ENCODE measurements around the gene RBM47.

Gene RBM47

DNA sequence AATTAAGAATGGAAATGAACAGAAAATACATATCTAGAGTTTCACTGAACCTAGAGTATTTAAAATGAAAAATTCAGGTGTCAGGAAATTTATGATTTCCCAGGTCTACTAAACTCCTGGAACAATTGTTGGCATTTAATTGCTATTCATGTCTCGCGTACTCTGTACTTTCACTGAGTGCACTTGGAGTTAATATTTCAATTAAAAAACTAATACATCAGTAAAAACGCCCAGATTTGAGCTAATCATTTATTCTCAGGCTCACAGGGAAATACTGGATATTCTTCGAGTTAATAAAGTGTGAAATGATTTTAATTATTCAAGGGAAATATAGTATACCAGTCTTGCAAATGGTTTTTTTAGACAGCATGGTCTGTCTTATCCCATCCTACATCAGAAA is 168.6 kb downstream of the RBM47 start:
- no peaks in the 10 kb centered on the region for H4K20me1 ChIP-seq (ENCODE audit: insufficient read depth, low read length, poor library complexity, severe bottlenecking)
- H3K4me1 ChIP-seq (ENCODE audit: insufficient read depth, low read length, poor library complexity, severe bottlenecking) = no peaks in the 10 kb centered on the region
- TF ChIP-seq EZH2phosphoT487 (IDR thresholded peaks at IDR 0.05; ENCODE audit: borderline replicate concordance) = no peak
- TF ChIP-seq, protein P1, sequence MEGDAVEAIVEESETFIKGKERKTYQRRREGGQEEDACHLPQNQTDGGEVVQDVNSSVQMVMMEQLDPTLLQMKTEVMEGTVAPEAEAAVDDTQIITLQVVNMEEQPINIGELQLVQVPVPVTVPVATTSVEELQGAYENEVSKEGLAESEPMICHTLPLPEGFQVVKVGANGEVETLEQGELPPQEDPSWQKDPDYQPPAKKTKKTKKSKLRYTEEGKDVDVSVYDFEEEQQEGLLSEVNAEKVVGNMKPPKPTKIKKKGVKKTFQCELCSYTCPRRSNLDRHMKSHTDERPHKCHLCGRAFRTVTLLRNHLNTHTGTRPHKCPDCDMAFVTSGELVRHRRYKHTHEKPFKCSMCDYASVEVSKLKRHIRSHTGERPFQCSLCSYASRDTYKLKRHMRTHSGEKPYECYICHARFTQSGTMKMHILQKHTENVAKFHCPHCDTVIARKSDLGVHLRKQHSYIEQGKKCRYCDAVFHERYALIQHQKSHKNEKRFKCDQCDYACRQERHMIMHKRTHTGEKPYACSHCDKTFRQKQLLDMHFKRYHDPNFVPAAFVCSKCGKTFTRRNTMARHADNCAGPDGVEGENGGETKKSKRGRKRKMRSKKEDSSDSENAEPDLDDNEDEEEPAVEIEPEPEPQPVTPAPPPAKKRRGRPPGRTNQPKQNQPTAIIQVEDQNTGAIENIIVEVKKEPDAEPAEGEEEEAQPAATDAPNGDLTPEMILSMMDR (conservative IDR thresholded peaks at IDR 0.05; ENCODE audit: low read length) = no peak
- no peaks in the 10 kb centered on the region for H3K9me3 ChIP-seq (ENCODE audit: insufficient read depth, low read depth, low read length)
- H3F3A ChIP-seq (ENCODE audit: low read depth) = no peaks in the 10 kb centered on the region
- H3K4me2 ChIP-seq (ENCODE audit: low read depth, low read length, poor library complexity, severe bottlenecking) = no peak overlapping the region
- H2AFZ ChIP-seq (ENCODE audit: low read length) = no peak overlapping the region
- no peaks in the 10 kb centered on the region for H3K79me2 ChIP-seq (ENCODE audit: insufficient read depth, low read length)
- no peaks in the 10 kb centered on the region for H3K36me3 ChIP-seq (ENCODE audit: insufficient read depth, low read length)
- no peaks in the 10 kb centered on the region for H3K9me2 ChIP-seq (replicated peaks; ENCODE audit: low read depth, low read length)
- no peaks in the 10 kb centered on the region for H3K27me3 ChIP-seq (ENCODE audit: insufficient read depth, low read length, poor library complexity, severe bottlenecking)
- H3K9ac ChIP-seq (ENCODE audit: low read depth, low read length, poor library complexity, severe bottlenecking) = no peak overlapping the region
- H3K4me3 ChIP-seq (ENCODE audit: low read length, poor library complexity, severe bottlenecking) = no peak overlapping the region

DNA sequence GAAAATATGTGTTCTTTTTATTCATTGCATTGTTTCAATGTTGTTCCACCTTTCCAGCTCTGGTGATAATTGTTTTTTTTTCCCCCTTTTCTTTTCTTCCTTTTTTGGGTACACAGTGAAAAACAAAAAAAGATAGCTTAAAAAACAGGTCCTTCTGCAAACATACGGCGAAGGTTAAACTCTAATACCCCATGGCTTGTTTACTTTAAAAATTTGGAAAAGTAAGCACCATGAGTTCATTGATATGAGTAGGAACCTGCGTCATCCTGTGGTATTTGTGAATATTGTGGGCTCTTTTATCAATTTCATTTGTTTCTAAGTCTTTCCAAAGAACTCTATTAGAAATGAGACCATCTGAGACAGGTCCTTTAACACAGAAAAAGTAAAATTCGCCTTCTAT is 171.0 kb downstream of the RBM47 start:
- H4K20me1 ChIP-seq (ENCODE audit: insufficient read depth, low read length, poor library complexity, severe bottlenecking) = no peaks in the 10 kb centered on the region
- TF ChIP-seq, protein P1 (conservative IDR thresholded peaks at IDR 0.05; ENCODE audit: low read length) = no peak
- TF ChIP-seq EZH2phosphoT487 (IDR thresholded peaks at IDR 0.05; ENCODE audit: borderline replicate concordance) = no peak
- no peaks in the 10 kb centered on the region for H3K9me2 ChIP-seq (replicated peaks; ENCODE audit: low read depth, low read length)
- no peak overlapping the region for H3K4me2 ChIP-seq (ENCODE audit: low read depth, low read length, poor library complexity, severe bottlenecking)
- no peaks in the 10 kb centered on the region for H3K4me1 ChIP-seq (ENCODE audit: insufficient read depth, low read length, poor library complexity, severe bottlenecking)
- H3K36me3 ChIP-seq (ENCODE audit: insufficient read depth, low read length) = no peaks in the 10 kb centered on the region
- no peak overlapping the region for H3K9ac ChIP-seq (ENCODE audit: low read depth, low read length, poor library complexity, severe bottlenecking)
- H3K4me3 ChIP-seq (ENCODE audit: low read length, poor library complexity, severe bottlenecking) = no peak overlapping the region
- H3F3A ChIP-seq (ENCODE audit: low read depth) = no peaks in the 10 kb centered on the region
- no peaks in the 10 kb centered on the region for H3K79me2 ChIP-seq (ENCODE audit: insufficient read depth, low read length)
- no peaks in the 10 kb centered on the region for H3K9me3 ChIP-seq (ENCODE audit: insufficient read depth, low read depth, low read length)
- H2AFZ ChIP-seq (ENCODE audit: low read length) = no peak overlapping the region
- H3K27me3 ChIP-seq (ENCODE audit: insufficient read depth, low read length, poor library complexity, severe bottlenecking) = no peaks in the 10 kb centered on the region

DNA sequence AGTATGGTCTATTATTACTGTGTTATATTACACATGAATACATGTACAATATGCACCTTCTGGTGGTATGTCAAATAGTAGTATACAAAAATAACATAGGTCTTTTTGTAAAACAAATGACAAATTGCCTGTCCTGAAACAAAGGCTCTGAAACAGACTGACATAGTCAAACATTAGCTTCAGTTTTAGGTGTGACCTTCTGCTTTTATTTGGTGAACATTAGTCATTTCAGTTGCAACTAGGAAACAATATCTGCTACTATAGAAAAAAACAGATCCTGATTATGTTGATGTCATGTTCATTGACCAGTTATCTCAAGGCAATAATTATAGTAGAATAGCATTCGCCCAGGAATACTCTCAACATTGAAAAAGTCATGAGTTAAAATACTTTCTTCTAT is 171.6 kb downstream of the RBM47 start:
- no peaks in the 10 kb centered on the region for H3K9me2 ChIP-seq (replicated peaks; ENCODE audit: low read depth, low read length)
- no peak overlapping the region for H2AFZ ChIP-seq (ENCODE audit: low read length)
- no peak overlapping the region for H3K4me2 ChIP-seq (ENCODE audit: low read depth, low read length, poor library complexity, severe bottlenecking)
- H3K4me1 ChIP-seq (ENCODE audit: insufficient read depth, low read length, poor library complexity, severe bottlenecking) = no peaks in the 10 kb centered on the region
- no peaks in the 10 kb centered on the region for H4K20me1 ChIP-seq (ENCODE audit: insufficient read depth, low read length, poor library complexity, severe bottlenecking)
- H3K4me3 ChIP-seq (ENCODE audit: low read length, poor library complexity, severe bottlenecking) = no peak overlapping the region
- TF ChIP-seq EZH2phosphoT487 (IDR thresholded peaks at IDR 0.05; ENCODE audit: borderline replicate concordance) = no peak
- TF ChIP-seq, protein P1 (conservative IDR thresholded peaks at IDR 0.05; ENCODE audit: low read length) = no peak
- H3K27me3 ChIP-seq (ENCODE audit: insufficient read depth, low read length, poor library complexity, severe bottlenecking) = no peaks in the 10 kb centered on the region
- no peak overlapping the region for H3K9ac ChIP-seq (ENCODE audit: low read depth, low read length, poor library complexity, severe bottlenecking)
- no peaks in the 10 kb centered on the region for H3F3A ChIP-seq (ENCODE audit: low read depth)
- no peaks in the 10 kb centered on the region for H3K9me3 ChIP-seq (ENCODE audit: insufficient read depth, low read depth, low read length)
- no peaks in the 10 kb centered on the region for H3K79me2 ChIP-seq (ENCODE audit: insufficient read depth, low read length)
- no peaks in the 10 kb centered on the region for H3K36me3 ChIP-seq (ENCODE audit: insufficient read depth, low read length)

Data from Loucy (cell line).